Thoracic aorta (tissue), 2 donors: ENCODE measurements around the gene BIRC5. TPM values are rescaled to one million over a fixed set of nuclear protein-coding genes. Genes with fewer than 3 reads are reported as not detected.

Experiments
- ATAC-seq: fragments of 150-250 bp; one replicate; pipeline ENCODE4 v1.8.0; 2017; ENCODE audit warnings: low read depth; ENCODE audit not compliant: insufficient number of reproducible peaks, low FRiP score
- DNase-seq: peaks from one replicate; pipeline ENCODE4 v3.0.0-alpha.2; 2020; ENCODE audit warnings: low spot score
- H3K27ac ChIP-seq, 2 donors: fragments of 200-600 bp; sonication (generic); 1 replicate in 1 of 2; 2 replicates in 1 of 2; pipeline ENCODE4 v1.5.1; 2016; ENCODE audit warnings: mild to moderate bottlenecking in 2 of 2, moderate library complexity in 2 of 2
- H3K27me3 ChIP-seq: fragments of 200-600 bp; sonication (generic); replicated peaks from 2 replicates; pipeline ENCODE4 v1.6.0; 2016; ENCODE audit warnings: mild to moderate bottlenecking; ENCODE audit not compliant: insufficient read depth
- H3K36me3 ChIP-seq: fragments of 200-600 bp; sonication (generic); one replicate; pipeline ENCODE4 v1.5.1; 2016
- H3K4me1 ChIP-seq, 2 donors: fragments of 200-600 bp; sonication (generic); 1 replicate in 1 of 2; 2 replicates in 1 of 2; pipeline versions ENCODE4 v1.5.1 to v1.6.0; 2016; ENCODE audit warnings: low read depth in 2 of 2, mild to moderate bottlenecking in 1 of 2; ENCODE audit not compliant: control insufficient read depth in 1 of 2
- H3K4me3 ChIP-seq: fragments of 200-600 bp; sonication (generic); 2 replicates; pipeline ENCODE4 v1.5.1; 2016; ENCODE audit warnings: mild to moderate bottlenecking
- H3K9me3 ChIP-seq: fragments of 200-600 bp; sonication (generic); 2 replicates; pipeline ENCODE4 v1.5.1; 2016
- CTCF ChIP-seq: fragments of 200-600 bp; sonication (generic); IDR thresholded peaks from one replicate; pipeline ENCODE4 v1.5.1; 2019; ENCODE audit warnings: antibody characterized with exemption
- total RNA-seq, 2 donors: library from RNA; depleted of rRNA; stranded (reverse); fragments of >200 nt; gene quantifications; one replicate each; pipeline versions ENCODE4 v1.1.0 to v1.2.3, GENCODE V29; 2016

The BIRC5 gene
- total RNA-seq, 2 donors from 2014 or later = 0.14 to 4.2 TPM

- Histone ChIP-seq H3K27ac (peak overlapping the region; percentile 40 to 46), H3K4me1 (peaks cover 32 to 69% of the 10 kb centered on the region in 2 donors)
- no peak for TF ChIP-seq CTCF
Observed at GRCh38 chr17:78184351-78184750, 29.7 kb upstream of the BIRC5 start.

GRCh38 chr17:78184868-78185267, 29.2 kb upstream of the BIRC5 start:
- ATAC-seq (no peak), DNase-seq (no peak)
- H3K27me3 ChIP-seq = no peaks in the 10 kb centered on the region
- H3K36me3 ChIP-seq = no peaks in the 10 kb centered on the region
- no peaks in the 10 kb centered on the region for H3K9me3 ChIP-seq
- no peak for TF ChIP-seq CTCF
- H3K4me3 ChIP-seq = peak overlapping the region; percentile 23
- H3K27ac ChIP-seq = peak overlapping the region; percentile 40 to 46
- H3K4me1 ChIP-seq = peaks cover 28 to 63% of the 10 kb centered on the region in 2 donors

More at GRCh38 chr17:78184351-78184750, 29.7 kb upstream of the BIRC5 start:
- H3K4me3 ChIP-seq = peak overlapping the region; percentile 23
- H3K9me3 ChIP-seq = no peaks in the 10 kb centered on the region
- H3K36me3 ChIP-seq = no peaks in the 10 kb centered on the region
- H3K27me3 ChIP-seq = no peaks in the 10 kb centered on the region
- no peak for ATAC-seq
- no peak for DNase-seq

GRCh38 chr17:78185981-78186691, 27.9 kb upstream of the BIRC5 start:
- Histone ChIP-seq H3K4me3 (peak overlapping the region; percentile 73), H3K27ac (no peak overlapping the region), H3K9me3 (no peaks in the 10 kb centered on the region), H3K4me1 (peaks cover 17 to 53% of the 10 kb centered on the region in 2 donors), H3K36me3 (no peaks in the 10 kb centered on the region), H3K27me3 (no peaks in the 10 kb centered on the region)
- no peak for TF ChIP-seq CTCF
- ATAC-seq = no peak
- no peak for DNase-seq

GRCh38 chr17:78186692-78187595, 27.1 kb upstream of the BIRC5 start, which contains the start of the genes AFMID and TK1:
Gene AFMID, plus strand, starts transcription at chr17:78187362. Its CDS starts 9 bp downstream, at chr17:78187371.
Gene TK1, minus strand, starts transcription at chr17:78187052. Its CDS starts 58 bp downstream, at chr17:78186994.
- Histone ChIP-seq H3K27me3 (no peaks in the 10 kb centered on the region), H3K27ac (peak within 1 kb of the TSS in 1 of 2 donors; percentile 14), H3K4me3 (peak within 1 kb of the TSS; percentile 73), H3K36me3 (peaks cover 5% of the 10 kb centered on the region), H3K9me3 (no peaks in the 10 kb centered on the region), H3K4me1 (peaks cover 17 to 47% of the 10 kb centered on the region in 2 donors)
- DNase-seq = peak; percentile 80
- ATAC-seq = peak; percentile 95
- TF ChIP-seq CTCF = peak; percentile 83

GRCh38 chr17:78196716-78197115, 17.3 kb upstream of the BIRC5 start:
- ATAC-seq = no peak
- H3K27ac ChIP-seq = no peak overlapping the region
- H3K36me3 ChIP-seq = peaks cover 6% of the 10 kb centered on the region
- no peak for DNase-seq
- H3K4me1 ChIP-seq = peaks cover 0 to 6% of the 10 kb centered on the region in 2 donors
- H3K27me3 ChIP-seq = no peaks in the 10 kb centered on the region
- H3K9me3 ChIP-seq = no peaks in the 10 kb centered on the region
- no peak overlapping the region for H3K4me3 ChIP-seq
- TF ChIP-seq CTCF = no peak
